H1 (cell line): ENCODE results near the gene RELN. TPM values are rescaled to one million over a fixed set of nuclear protein-coding genes. Genes with fewer than 3 reads are reported as not detected.

Experiments used
- CTCF ChIA-PET: fragments of 300-600 bp; sonication (Branson Sonifier 250); formaldehyde crosslinking; loops from one replicate; lab custom pipeline; 2021; ENCODE audit not compliant: partially characterized antibody; lab: Charles Lee
- POLR2A ChIA-PET: fragments of 300-600 bp; sonication (Branson Sonifier 250); formaldehyde crosslinking; loops from one replicate; lab custom pipeline; 2021; ENCODE audit warnings: inconsistent platforms; ENCODE audit not compliant: partially characterized antibody; lab: Charles Lee
- DNase-seq, 2 experiments: peaks; one replicate each; pipeline versions ENCODE4 v3.0.0 to v3.0.0-alpha.2; 2010 to 2022; ENCODE audit warnings: low spot score in 2 of 2, low read depth in 1 of 2, mixed read lengths in 1 of 2
- FAIRE-seq: peaks from 2 replicates; lab custom pipeline; 2011; peaks lifted over from hg19 to GRCh38; lab: Jason Lieb, UNC
- H2AFZ ChIP-seq: 2 replicates; pipeline ENCODE4 v1.8.1; 2012; ENCODE audit warnings: low read length, inconsistent platforms
- H2AK5ac ChIP-seq: 2 replicates; pipeline ENCODE4 v1.6.1; 2013; ENCODE audit warnings: low read depth, low read length
- H2BK120ac ChIP-seq: replicated peaks from 2 replicates; pipeline ENCODE3; 2013; ENCODE audit warnings: low read depth, low read length, inconsistent platforms
- H2BK12ac ChIP-seq: 2 replicates; pipeline ENCODE4 v1.6.1; 2013; ENCODE audit warnings: low read depth, low read length
- H2BK15ac ChIP-seq: 2 replicates; pipeline ENCODE4 v1.6.1; 2013; ENCODE audit warnings: low read length
- H2BK20ac ChIP-seq: 2 replicates; pipeline ENCODE4 v1.6.1; 2013; ENCODE audit warnings: low read length
- H2BK5ac ChIP-seq: 2 replicates; pipeline ENCODE4 v1.6.1; 2013; ENCODE audit warnings: low read depth, low read length
- H3K14ac ChIP-seq: 2 replicates; pipeline ENCODE4 v1.6.1; 2013; ENCODE audit warnings: inconsistent platforms; ENCODE audit not compliant: insufficient read length
- H3K18ac ChIP-seq: 2 replicates; pipeline ENCODE4 v1.6.1; 2013; ENCODE audit warnings: low read length; ENCODE audit errors: extremely low read depth
- H3K23ac ChIP-seq: 2 replicates; pipeline ENCODE4 v1.6.1; 2013; ENCODE audit warnings: inconsistent platforms; ENCODE audit not compliant: insufficient read length
- H3K23me2 ChIP-seq: 2 replicates; pipeline ENCODE4 v1.6.1; 2013; ENCODE audit warnings: low read depth, low read length
- H3K27ac ChIP-seq: 2 replicates; pipeline ENCODE4 v1.6.1; 2011; ENCODE audit warnings: low read depth, low read length, inconsistent platforms
- H3K27me3 ChIP-seq, 4 experiments: replicated peaks in 1 of 4; 1 replicate in 1 of 4; 2 replicates in 3 of 4; pipeline versions ENCODE4 v1.6.1 to v1.8.1; 2011 to 2013; ENCODE audit warnings: low read length in 3 of 4, mild to moderate bottlenecking in 3 of 4, inconsistent platforms in 2 of 4, mixed read lengths in 2 of 4, moderate library complexity in 1 of 4; ENCODE audit not compliant: control insufficient read depth in 3 of 4, insufficient read depth in 3 of 4; ENCODE audit errors: extremely low read depth in 1 of 4
- H3K36me3 ChIP-seq, 4 experiments: 2 replicates each; pipeline versions ENCODE4 v1.6.1 to v1.8.1; 2011 to 2013; ENCODE audit warnings: mild to moderate bottlenecking in 4 of 4, low read length in 3 of 4, moderate library complexity in 2 of 4, control low read depth in 1 of 4, inconsistent platforms in 1 of 4; ENCODE audit not compliant: insufficient read depth in 4 of 4, control insufficient read depth in 2 of 4
- H3K4ac ChIP-seq: replicated peaks from 2 replicates; pipeline ENCODE3; 2013; ENCODE audit warnings: low read length, low read depth, mixed read lengths, inconsistent platforms; ENCODE audit not compliant: insufficient read length
- H3K4me1 ChIP-seq, 4 experiments: replicated peaks in 1 of 4; 1 replicate in 1 of 4; 2 replicates in 3 of 4; pipeline versions ENCODE4 v1.6.1 to v1.8.1; 2011 to 2013; ENCODE audit warnings: low read length in 3 of 4, inconsistent platforms in 2 of 4, mixed read lengths in 1 of 4; ENCODE audit not compliant: insufficient read depth in 4 of 4, control insufficient read depth in 3 of 4
- H3K4me2 ChIP-seq, 2 experiments: 2 replicates each; pipeline versions ENCODE4 v1.6.1 to v1.8.1; 2011 to 2013; ENCODE audit warnings: low read depth in 2 of 2, low read length in 2 of 2, control low read depth in 1 of 2, inconsistent platforms in 1 of 2, mild to moderate bottlenecking in 1 of 2; ENCODE audit not compliant: insufficient read depth in 1 of 2
- H3K4me3 ChIP-seq, 4 experiments: fragments of 200-600, 300-600 bp in 1 of 4; sonication (generic), shearing (Covaris generic), sonication (Bioruptor Twin) in 1 of 4; 2 replicates each; pipeline versions ENCODE4 v1.5.1 to v1.8.1; 2011 to 2016; ENCODE audit warnings: low read length in 4 of 4, low read depth in 3 of 4, control low read depth in 2 of 4, inconsistent platforms in 2 of 4, mild to moderate bottlenecking in 2 of 4, mixed read lengths in 1 of 4, moderate library complexity in 1 of 4; ENCODE audit not compliant: insufficient read depth in 2 of 4; ENCODE audit errors: extremely low read depth in 1 of 4
- H3K56ac ChIP-seq: replicated peaks from 2 replicates; pipeline ENCODE3; 2013; ENCODE audit warnings: low read depth, mild to moderate bottlenecking, mixed read lengths, low read length, inconsistent platforms; ENCODE audit not compliant: insufficient read length
- H3K79me1 ChIP-seq: 2 replicates; pipeline ENCODE4 v1.6.1; 2013; ENCODE audit warnings: low read depth, low read length, control low read depth
- H3K79me2 ChIP-seq, 2 experiments: 2 replicates each; pipeline versions ENCODE4 v1.6.1 to v1.8.1; 2012 to 2013; ENCODE audit warnings: low read length in 2 of 2, mild to moderate bottlenecking in 2 of 2, inconsistent platforms in 1 of 2; ENCODE audit not compliant: insufficient read depth in 2 of 2, control insufficient read depth in 1 of 2
- H3K9ac ChIP-seq, 4 experiments: replicated peaks in 1 of 4; 1 replicate in 1 of 4; 2 replicates in 3 of 4; pipeline versions ENCODE4 v1.6.1 to v1.8.1; 2011 to 2013; ENCODE audit warnings: low read depth in 3 of 4, low read length in 3 of 4, control low read depth in 2 of 4, mild to moderate bottlenecking in 2 of 4, moderate library complexity in 2 of 4, inconsistent platforms in 1 of 4; ENCODE audit errors: extremely low read depth in 1 of 4
- H3K9me3 ChIP-seq, 2 experiments: 2 replicates each; pipeline versions ENCODE4 v1.6.1 to v1.8.1; 2012 to 2013; ENCODE audit warnings: mild to moderate bottlenecking in 2 of 2, moderate library complexity in 2 of 2, control low read depth in 1 of 2, inconsistent platforms in 1 of 2, low read depth in 1 of 2, low read length in 1 of 2, mixed read lengths in 1 of 2; ENCODE audit not compliant: insufficient read depth in 2 of 2
- H4K20me1 ChIP-seq, 2 experiments: replicated peaks in 1 of 2; 2 replicates each; pipeline versions ENCODE3 to v1.8.1; 2011 to 2013; ENCODE audit warnings: inconsistent platforms in 2 of 2, low read length in 2 of 2, mild to moderate bottlenecking in 1 of 2; ENCODE audit not compliant: insufficient read depth in 2 of 2, control insufficient read depth in 1 of 2
- H4K5ac ChIP-seq: 2 replicates; pipeline ENCODE4 v1.6.1; 2013; ENCODE audit warnings: low read length, low read depth, mixed read lengths, inconsistent platforms; ENCODE audit not compliant: insufficient read length
- H4K8ac ChIP-seq: 2 replicates; pipeline ENCODE4 v1.8.0; 2013; ENCODE audit warnings: mild to moderate bottlenecking, moderate library complexity, low read length, inconsistent platforms; ENCODE audit not compliant: insufficient read depth; ENCODE audit errors: extremely low read depth
- H4K91ac ChIP-seq: replicated peaks from 2 replicates; pipeline ENCODE3; 2013; ENCODE audit warnings: low read length, mixed read lengths, inconsistent platforms; ENCODE audit not compliant: insufficient read length
- BRCA1 ChIP-seq: IDR thresholded peaks from 2 replicates; pipeline ENCODE4 v1.6.1; 2012; ENCODE audit warnings: low read depth, low read length, improper control_type of control experiment
- CBX8 ChIP-seq: fragments of 300-800, 300-1000 bp; sonication (generic); IDR thresholded peaks from 2 replicates; pipeline ENCODE4 v1.7.1; 2016; ENCODE audit warnings: low read depth, low read length, borderline replicate concordance
- CREB1 ChIP-seq: IDR thresholded peaks from 2 replicates; pipeline ENCODE4 v1.6.1; 2012; ENCODE audit warnings: inconsistent platforms
- EGR1 ChIP-seq: IDR thresholded peaks from 2 replicates; pipeline ENCODE4 v1.6.1; 2011; ENCODE audit warnings: low read depth, low read length, borderline replicate concordance
- EZH2 ChIP-seq: fragments of 200-600 bp; sonication (generic); IDR thresholded peaks from 2 replicates; pipeline ENCODE4 v1.7.1; 2012; ENCODE audit warnings: low read depth, mild to moderate bottlenecking, moderate library complexity, low read length, inconsistent platforms; ENCODE audit not compliant: severe bottlenecking
- SP4 ChIP-seq: IDR thresholded peaks from 2 replicates; pipeline ENCODE4 v1.6.1; 2012; ENCODE audit warnings: low read length, inconsistent platforms
- ZNF274 ChIP-seq: IDR thresholded peaks from 2 replicates; pipeline ENCODE4 v1.7.0; 2012; ENCODE audit warnings: low read length, borderline replicate concordance; ENCODE audit errors: extremely low read depth
- WGBS, 2 experiments: shearing (Covaris generic) in 1 of 2; methylation state at CpG; one replicate each; pipeline versions ENCODE4 v1.1.6 to v1.1.7; 2013 to 2015; ENCODE audit warnings: low lambda C conversion rate in 2 of 2, mixed read lengths in 2 of 2, inconsistent platforms in 1 of 2, low coverage in 1 of 2, missing lambda C conversion rate in 1 of 2; ENCODE audit not compliant: insufficient replicate concordance in 2 of 2, insufficient coverage in 1 of 2, insufficient read length in 1 of 2; ENCODE audit errors: extremely low coverage in 1 of 2, missing lambda C conversion rate in 1 of 2; 5-methylcytosine and 5-hydroxymethylcytosine counted together
- polyA plus RNA-seq, 7 experiments: library from polyadenylated mRNA; depleted of rRNA in 3 of 7; stranded (reverse) in 5 of 7; unstranded in 2 of 7; fragments of >200 nt in 5 of 7; fragments of 200-250 nt in 2 of 7; gene quantifications; 1 replicate in 5 of 7; 2 replicates in 1 of 7; 4 replicates in 1 of 7; pipeline versions ENCODE4 v1.2.1 to v1.2.3, GENCODE V29; 2011 to 2013; ENCODE audit warnings: missing spikeins in 2 of 7, mixed read lengths in 2 of 7
- total RNA-seq: library from RNA; stranded (reverse); fragmentation: NEBNext Ultra II Directional; extraction: Animal tissue kit (Norgen Biotek cat#: 25700); gene quantifications from 2 replicates; pipeline ENCODE4 v1.2.1, GENCODE V29; 2021

Gene RELN
- total and polyA plus RNA-seq, 2 of the 8 experiments (the other 6 are each of a cell fraction or from before 2014, with no cell fraction given), result 0.03 to 0.07 TPM

DNA sequence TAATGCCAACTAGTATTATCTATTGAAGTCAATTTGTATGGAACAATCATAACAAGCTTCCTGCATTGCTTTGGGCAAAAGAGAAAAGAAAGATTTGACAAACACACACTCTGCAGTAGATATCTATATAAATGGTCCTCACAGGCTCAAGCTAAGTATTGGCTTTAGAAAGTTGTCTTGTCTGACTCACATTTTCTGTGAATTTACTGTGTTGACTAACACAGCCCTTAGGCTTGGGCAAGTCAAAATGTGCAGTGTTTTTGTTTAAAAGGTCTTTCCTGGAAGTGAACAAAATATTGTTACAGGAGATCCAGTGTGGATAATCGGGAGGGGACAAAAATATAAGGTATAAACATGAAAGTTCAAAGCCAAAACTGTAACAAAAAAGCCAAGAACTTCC, 194.4 kb downstream of the RELN start:
- POLR2A ChIA-PET, result no interaction called here
- no peak overlapping the region for H3K4me3 ChIP-seq
- H3K27me3 ChIP-seq, result no peaks in the 10 kb centered on the region
- H2BK5ac ChIP-seq, result no peak overlapping the region
- no peak overlapping the region for H3K4ac ChIP-seq
- no peak overlapping the region for H2BK120ac ChIP-seq
- H4K5ac ChIP-seq, result no peak overlapping the region
- H2AK5ac ChIP-seq, result no peak overlapping the region
- H3K36me3 ChIP-seq, result no peaks in the 10 kb centered on the region
- no peak overlapping the region for H3K18ac ChIP-seq
- no peak overlapping the region for H2BK20ac ChIP-seq
- CTCF ChIA-PET, result no interaction called here
- H2AFZ ChIP-seq, result no peak overlapping the region
- H4K8ac ChIP-seq, result no peak overlapping the region
- no peak overlapping the region for H3K27ac ChIP-seq
- H3K56ac ChIP-seq, result no peak overlapping the region
- no peaks in the 10 kb centered on the region for H3K9me3 ChIP-seq
- 71% methylated on average over 1 of the region's 1 CpG; no CpG with 5 or more reads in 1 of the 2 experiments for WGBS, 2 experiments
- no peak for FAIRE-seq
- no peak overlapping the region for H2BK15ac ChIP-seq
- H3K23me2 ChIP-seq, result no peaks in the 10 kb centered on the region
- H3K4me1 ChIP-seq, result no peaks in the 10 kb centered on the region
- no peak overlapping the region for H3K14ac ChIP-seq
- no peaks in the 10 kb centered on the region for H3K79me2 ChIP-seq
- TF ChIP-seq EGR1, result no peak
- TF ChIP-seq BRCA1, result no peak
- TF ChIP-seq CREB1, result no peak
- TF ChIP-seq EZH2, result no peak
- TF ChIP-seq SP4, result no peak
- TF ChIP-seq CBX8, result no peak
- no peak for TF ChIP-seq ZNF274
- TF ChIP-seq, all 59 proteins: peak for 0
- no peaks in the 10 kb centered on the region for H3K79me1 ChIP-seq
- no peaks in the 10 kb centered on the region for H4K20me1 ChIP-seq
- DNase-seq, result no peak
- H2BK12ac ChIP-seq, result no peak overlapping the region
- H3K4me2 ChIP-seq, result no peak overlapping the region
- no peak overlapping the region for H4K91ac ChIP-seq
- no peak overlapping the region for H3K23ac ChIP-seq
- H3K9ac ChIP-seq, result no peak overlapping the region
